ENCODE results near the gene CTSA. TPM values are rescaled to one million over a fixed set of nuclear protein-coding genes. Genes with fewer than 3 reads are reported as not detected.

CTSA gene
- total and polyA plus RNA-seq, 2 of the 4 experiments (the other 2 are of a cell fraction) = 19.0 to 312 TPM

- H4K91ac ChIP-seq (ENCODE audit: insufficient read depth, low read depth, low read length) = no peak overlapping the region; the same call in 1 of the 2 replicates
- H3K36me3 ChIP-seq (ENCODE audit: control insufficient read depth, insufficient read depth, low read length) = peaks cover 38% of the 10 kb centered on the region; the same call in 1 of the 2 replicates
- H3K79me1 ChIP-seq (ENCODE audit: low read depth in 1 of 2, low read length in 2 of 2) = peaks cover 0 to 9% of the 10 kb centered on the region in 2 experiments; a peak in 2 of 4 replicates
- TF ChIP-seq USF2 (IDR thresholded peaks at IDR 0.05; ENCODE audit: low read depth, low read length) (no peak), RFX5 (IDR thresholded peaks at IDR 0.05; ENCODE audit: low read depth, low read length) (no peak), MAFK (IDR thresholded peaks at IDR 0.05; ENCODE audit: low read depth, low read length) (no peak), RAD21 (IDR thresholded peaks at IDR 0.05; ENCODE audit: low read length) (no peak), MXI1 (IDR thresholded peaks at IDR 0.05; ENCODE audit: borderline replicate concordance, low read depth, low read length) (no peak), BHLHE40 (IDR thresholded peaks at IDR 0.05; ENCODE audit: low read depth, low read length) (no peak), NFE2L2 (IDR thresholded peaks at IDR 0.05; ENCODE audit: low read depth, low read length) (no peak)
- no peak overlapping the region; the same call in 1 of the 2 replicates for H2BK20ac ChIP-seq (ENCODE audit: low read depth, low read length)
- H2BK120ac ChIP-seq (ENCODE audit: low read depth, low read length) = no peak overlapping the region
- no peak overlapping the region for H3K14ac ChIP-seq (replicated peaks; ENCODE audit: low read depth, low read length)
- no TSS peak for BruUV-seq (replicated peaks)
- intact Hi-C loops (cut with micrococcal nuclease) = no loop called here
- WGBS, 2 experiments (ENCODE audit: extremely low coverage in 2 of 2, insufficient read length in 1 of 2) = 91% methylated on average over 3 of the region's 16 CpGs; no CpG with 5 or more reads in 1 of the 2 experiments
- peak overlapping the region; percentile 40 for H2AK9ac ChIP-seq (replicated peaks; ENCODE audit: low read depth, low read length, poor library complexity)
- no peak overlapping the region for H3K4me2 ChIP-seq (ENCODE audit: low read depth, low read length)
- no peaks in the 10 kb centered on the region for H3K27me3 ChIP-seq (ENCODE audit: control insufficient read depth, insufficient read depth, low read length)
- H3K56ac ChIP-seq (ENCODE audit: extremely low read depth, insufficient read depth, low read length) = no peak overlapping the region
- H2BK15ac ChIP-seq (ENCODE audit: low read depth, low read length) = no peak overlapping the region
- ATAC-seq (ENCODE audit: low read depth) = peak; percentile 20; the same call in 1 of the 2 replicates
- H2AFZ ChIP-seq (replicated peaks; ENCODE audit: low read length, poor library complexity) = no peak overlapping the region
- H4K8ac ChIP-seq (ENCODE audit: low read depth in 2 of 2, low read length in 2 of 2) = peak overlapping the region in 1 of 2 experiments; percentile 25; a peak in 1 of 4 replicates
- no peak overlapping the region for H3K9ac ChIP-seq (ENCODE audit: low read depth, low read length)
- H3K27ac ChIP-seq (ENCODE audit: insufficient read depth, low read length) = no peak overlapping the region
- H3K23ac ChIP-seq (ENCODE audit: low read depth, low read length) = no peak overlapping the region
- CTCF ChIA-PET = interaction anchor here (1.3 to 1.5 kb wide), 2 partner anchors 13 to 15 kb away, joined by 3 read pairs; no protein-coding TSS in a partner anchor
- peak overlapping the region; percentile 18; the same call in 1 of the 2 replicates for H3K4ac ChIP-seq (ENCODE audit: low read depth, low read length)
- dilution Hi-C loops (cut with HindIII; ENCODE audit: low sequenced_read_pairs, unreplicated experiment) = no loop called here
- H3K4me3 ChIP-seq (ENCODE audit: insufficient read depth, low read depth, low read length) = no peak overlapping the region
- no peak overlapping the region for H3K18ac ChIP-seq (ENCODE audit: low read depth, low read length)
- POLR2A ChIA-PET (ENCODE audit: unreplicated experiment) = interaction anchor here (0.9 to 1.1 kb wide), 4 partner anchors 8 to 29 kb away, joined by 3 to 6 read pairs (median 4); no protein-coding TSS in a partner anchor
- peaks cover 5% of the 10 kb centered on the region; the same call in 1 of the 2 replicates for H4K20me1 ChIP-seq (ENCODE audit: insufficient read depth, low read length)
- H3K9me1 ChIP-seq (ENCODE audit: insufficient read depth, low read length) = peaks cover 19% of the 10 kb centered on the region
- no peaks in the 10 kb centered on the region for H3K9me3 ChIP-seq (ENCODE audit: control insufficient read depth, insufficient read depth, low read length)
- H3K4me1 ChIP-seq (ENCODE audit: control insufficient read depth, insufficient read depth, low read length) = peaks cover 3% of the 10 kb centered on the region
- H2AK5ac ChIP-seq (ENCODE audit: low read depth, low read length) = no peak overlapping the region; the same call in 1 of the 2 replicates
- H2BK5ac ChIP-seq (ENCODE audit: low read depth, low read length, poor library complexity, severe bottlenecking) = no peak overlapping the region
- no peak for DNase-seq
- in situ Hi-C loops (cut with MboI; ENCODE audit: low sequenced_read_pairs) = loop anchor here (25.0 kb wide), 1 partner anchor 568 kb away; the partner anchor contains the start of gene SDC4
- H4K5ac ChIP-seq (ENCODE audit: low read depth, low read length) = no peak overlapping the region
These were observed 13.7 kb downstream of the CTSA start for GRCh38 chr20:45904583-45905504.
